HL-60 (cell line): Measurements from ENCODE around the gene KCNF1.
A peak's percentile ranks its signal among the peaks of the same experiment; 100 is the strongest.

Source experiments
- DNase-seq, 2 experiments: peaks; one replicate each; pipeline ENCODE4 v3.0.0-alpha.2; 2010 to 2020; ENCODE audit warnings: low read depth in 1 of 2, low spot score in 1 of 2
- H3K27ac ChIP-seq: fragments of 250-450 bp; sonication (Bioruptor Pico); replicated peaks from 2 replicates; pipeline ENCODE4 v1.5.1; 2020; ENCODE audit warnings: mild to moderate bottlenecking, moderate library complexity
- H3K27me3 ChIP-seq: fragments of 250-450 bp; sonication (Bioruptor Pico); 2 replicates; pipeline ENCODE4 v1.5.1; 2021; ENCODE audit warnings: mild to moderate bottlenecking, moderate library complexity; ENCODE audit not compliant: insufficient read depth, poor library complexity, severe bottlenecking
- H3K4me3 ChIP-seq: replicated peaks from 2 replicates; pipeline ENCODE4 v1.5.1; 2011; ENCODE audit warnings: mild to moderate bottlenecking, control low read depth, low read length; ENCODE audit not compliant: insufficient read depth
- GABPA ChIP-seq: IDR thresholded peaks from 2 replicates; pipeline ENCODE4 v1.6.1; 2012; ENCODE audit warnings: low read depth
- POLR2AphosphoS5 ChIP-seq: IDR thresholded peaks from 2 replicates; pipeline ENCODE4 v1.6.1; 2012; ENCODE audit warnings: low read depth
- SPI1 ChIP-seq: IDR thresholded peaks from 2 replicates; pipeline ENCODE4 v1.6.1; 2012; ENCODE audit warnings: low read depth, mild to moderate bottlenecking, borderline replicate concordance
- TF ChIP-seq, protein P1 (sequence below): IDR thresholded peaks from 2 replicates; pipeline ENCODE4 v1.6.1; 2012; ENCODE audit warnings: low read depth; ENCODE audit not compliant: insufficient replicate concordance
- TF ChIP-seq, protein P2 (sequence below): IDR thresholded peaks from one replicate; pipeline ENCODE4 v1.5.1; 2011; ENCODE audit warnings: low read length, control low read depth, inconsistent platforms; ENCODE audit not compliant: insufficient read depth

Gene KCNF1

DNA sequence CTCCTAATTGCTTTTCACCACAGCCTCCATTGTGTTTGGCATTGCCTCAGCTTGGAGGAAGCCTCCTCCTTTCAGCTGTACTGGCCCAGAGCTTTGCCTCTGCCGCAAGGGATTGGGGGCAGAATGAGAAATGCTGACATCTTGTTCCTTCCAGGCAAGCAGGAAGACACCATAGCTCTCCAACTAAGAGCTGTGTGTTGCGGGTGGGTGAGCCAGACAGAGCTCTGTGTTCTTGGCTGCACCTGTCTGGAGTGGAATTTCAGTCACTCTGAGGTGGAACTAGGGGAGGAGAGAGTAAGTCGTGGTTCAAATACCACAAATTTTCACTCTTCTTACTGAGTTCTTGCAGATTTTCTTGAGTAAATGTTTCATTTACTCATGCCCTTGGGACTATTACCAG is 36.6 kb upstream of the KCNF1 start:
- DNase-seq, result no peak
- H3K27ac ChIP-seq, result no peak overlapping the region
- TF ChIP-seq POLR2AphosphoS5, result no peak
- H3K27me3 ChIP-seq, result peaks cover 7% of the 10 kb centered on the region
- H3K4me3 ChIP-seq, result no peak overlapping the region

DNA sequence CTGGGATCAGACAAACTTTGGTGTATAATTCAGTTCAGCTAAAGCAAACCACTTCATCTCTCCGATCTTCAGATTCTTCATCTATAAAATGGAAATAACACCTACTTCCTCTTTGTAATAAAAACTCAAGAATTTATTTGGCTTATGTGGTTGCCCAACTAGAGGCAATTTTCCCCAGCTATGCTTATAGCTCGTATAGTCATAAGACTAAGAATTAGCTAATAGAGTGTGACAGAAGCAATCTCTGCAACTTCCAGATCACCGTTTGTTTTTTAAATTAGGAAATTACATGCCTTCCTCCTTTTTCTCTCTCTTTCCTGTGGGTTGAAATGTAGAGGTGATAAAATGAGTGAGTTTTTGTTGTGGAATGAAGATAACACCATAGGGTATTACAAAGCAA is 35.3 kb upstream of the KCNF1 start:
- H3K4me3 ChIP-seq, result no peak overlapping the region
- TF ChIP-seq POLR2AphosphoS5 (no peak), GABPA (no peak), SPI1 (no peak)
- TF ChIP-seq, protein P1, sequence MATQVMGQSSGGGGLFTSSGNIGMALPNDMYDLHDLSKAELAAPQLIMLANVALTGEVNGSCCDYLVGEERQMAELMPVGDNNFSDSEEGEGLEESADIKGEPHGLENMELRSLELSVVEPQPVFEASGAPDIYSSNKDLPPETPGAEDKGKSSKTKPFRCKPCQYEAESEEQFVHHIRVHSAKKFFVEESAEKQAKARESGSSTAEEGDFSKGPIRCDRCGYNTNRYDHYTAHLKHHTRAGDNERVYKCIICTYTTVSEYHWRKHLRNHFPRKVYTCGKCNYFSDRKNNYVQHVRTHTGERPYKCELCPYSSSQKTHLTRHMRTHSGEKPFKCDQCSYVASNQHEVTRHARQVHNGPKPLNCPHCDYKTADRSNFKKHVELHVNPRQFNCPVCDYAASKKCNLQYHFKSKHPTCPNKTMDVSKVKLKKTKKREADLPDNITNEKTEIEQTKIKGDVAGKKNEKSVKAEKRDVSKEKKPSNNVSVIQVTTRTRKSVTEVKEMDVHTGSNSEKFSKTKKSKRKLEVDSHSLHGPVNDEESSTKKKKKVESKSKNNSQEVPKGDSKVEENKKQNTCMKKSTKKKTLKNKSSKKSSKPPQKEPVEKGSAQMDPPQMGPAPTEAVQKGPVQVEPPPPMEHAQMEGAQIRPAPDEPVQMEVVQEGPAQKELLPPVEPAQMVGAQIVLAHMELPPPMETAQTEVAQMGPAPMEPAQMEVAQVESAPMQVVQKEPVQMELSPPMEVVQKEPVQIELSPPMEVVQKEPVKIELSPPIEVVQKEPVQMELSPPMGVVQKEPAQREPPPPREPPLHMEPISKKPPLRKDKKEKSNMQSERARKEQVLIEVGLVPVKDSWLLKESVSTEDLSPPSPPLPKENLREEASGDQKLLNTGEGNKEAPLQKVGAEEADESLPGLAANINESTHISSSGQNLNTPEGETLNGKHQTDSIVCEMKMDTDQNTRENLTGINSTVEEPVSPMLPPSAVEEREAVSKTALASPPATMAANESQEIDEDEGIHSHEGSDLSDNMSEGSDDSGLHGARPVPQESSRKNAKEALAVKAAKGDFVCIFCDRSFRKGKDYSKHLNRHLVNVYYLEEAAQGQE, result no peak
- TF ChIP-seq, protein P2, sequence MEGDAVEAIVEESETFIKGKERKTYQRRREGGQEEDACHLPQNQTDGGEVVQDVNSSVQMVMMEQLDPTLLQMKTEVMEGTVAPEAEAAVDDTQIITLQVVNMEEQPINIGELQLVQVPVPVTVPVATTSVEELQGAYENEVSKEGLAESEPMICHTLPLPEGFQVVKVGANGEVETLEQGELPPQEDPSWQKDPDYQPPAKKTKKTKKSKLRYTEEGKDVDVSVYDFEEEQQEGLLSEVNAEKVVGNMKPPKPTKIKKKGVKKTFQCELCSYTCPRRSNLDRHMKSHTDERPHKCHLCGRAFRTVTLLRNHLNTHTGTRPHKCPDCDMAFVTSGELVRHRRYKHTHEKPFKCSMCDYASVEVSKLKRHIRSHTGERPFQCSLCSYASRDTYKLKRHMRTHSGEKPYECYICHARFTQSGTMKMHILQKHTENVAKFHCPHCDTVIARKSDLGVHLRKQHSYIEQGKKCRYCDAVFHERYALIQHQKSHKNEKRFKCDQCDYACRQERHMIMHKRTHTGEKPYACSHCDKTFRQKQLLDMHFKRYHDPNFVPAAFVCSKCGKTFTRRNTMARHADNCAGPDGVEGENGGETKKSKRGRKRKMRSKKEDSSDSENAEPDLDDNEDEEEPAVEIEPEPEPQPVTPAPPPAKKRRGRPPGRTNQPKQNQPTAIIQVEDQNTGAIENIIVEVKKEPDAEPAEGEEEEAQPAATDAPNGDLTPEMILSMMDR, result no peak
- H3K27ac ChIP-seq, result no peak overlapping the region
- H3K27me3 ChIP-seq, result peaks cover 7% of the 10 kb centered on the region
- DNase-seq, result peak in 1 of 2 experiments; percentile 49

DNA sequence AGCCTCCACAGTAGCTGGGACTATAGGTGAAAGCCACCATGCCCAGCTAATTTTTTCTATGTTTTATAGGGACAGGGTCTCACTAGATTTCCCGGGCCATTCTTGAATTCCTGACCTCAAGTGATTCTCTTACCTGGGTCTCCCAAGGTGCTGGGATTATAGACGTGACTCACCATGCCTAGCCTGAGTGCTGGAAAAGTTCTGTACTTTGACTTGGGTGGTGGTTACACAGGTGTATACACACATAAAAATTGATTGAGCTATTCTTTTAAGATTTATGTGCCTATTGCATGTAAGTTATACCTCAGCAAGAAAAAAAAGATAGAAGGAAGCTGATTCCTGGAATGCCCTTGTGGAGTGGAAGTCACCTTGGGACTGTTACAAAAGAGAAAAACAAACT is 34.8 kb upstream of the KCNF1 start:
- Histone ChIP-seq H3K4me3 (no peak overlapping the region), H3K27ac (no peak overlapping the region), H3K27me3 (peaks cover 7% of the 10 kb centered on the region)
- DNase-seq, result no peak
- TF ChIP-seq POLR2AphosphoS5 (no peak), SPI1 (no peak), GABPA (no peak)
- TF ChIP-seq, protein P1, result no peak
- TF ChIP-seq, protein P2, result no peak

DNA sequence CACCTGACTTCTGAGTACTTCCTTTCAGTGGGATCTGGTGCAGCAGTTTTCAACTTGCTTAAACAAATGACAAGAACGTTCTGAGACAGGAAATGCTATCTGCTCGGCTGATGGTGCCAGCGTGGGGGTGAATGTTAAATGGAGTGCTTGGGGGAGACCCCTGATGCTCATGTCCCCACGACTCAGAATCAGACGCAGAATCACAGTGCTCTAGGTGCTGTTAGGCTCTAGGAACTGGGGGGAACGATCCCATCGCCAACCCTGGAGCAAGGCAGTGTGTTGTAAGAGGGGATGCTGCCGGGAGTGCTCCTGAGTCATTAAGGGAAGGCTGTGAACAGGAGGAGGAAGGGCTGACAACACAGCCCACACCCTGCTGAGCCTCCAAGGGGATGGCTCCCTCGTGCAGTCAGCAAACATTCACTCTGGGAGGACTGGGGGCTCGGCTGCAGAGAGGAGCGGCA is 34.1 kb upstream of the KCNF1 start:
- Histone ChIP-seq H3K27me3 (peaks cover 6% of the 10 kb centered on the region), H3K27ac (no peak overlapping the region), H3K4me3 (no peak overlapping the region)
- TF ChIP-seq SPI1, result no peak
- TF ChIP-seq, protein P2, result no peak
- DNase-seq, result no peak
